Tibial artery (tissue), 4 donors: ENCODE measurements around the gene KCND2.
"Not testable (repeated sequence)": the region's sequence is repeated elsewhere in the genome, so short reads cannot be mapped to it uniquely, and the experiment has no call there.

Experiments used
- DNase-seq, 2 donors: peaks; one replicate each; pipeline ENCODE4 v3.0.0-alpha.2; 2019
- H3K27ac ChIP-seq, 2 donors: fragments of 200-600 bp; sonication (generic) in 1 of 2; 1 replicate in 1 of 2; 2 replicates in 1 of 2; pipeline ENCODE4 v1.5.1; 2018 to 2019; ENCODE audit warnings: mild to moderate bottlenecking in 1 of 2
- H3K27me3 ChIP-seq, 2 donors: fragments of 200-600 bp; sonication (generic) in 1 of 2; one replicate each; pipeline versions ENCODE4 v1.5.1 to v1.6.0; 2016 to 2019
- H3K36me3 ChIP-seq, 3 donors: fragments of 200-600 bp; sonication (generic) in 2 of 3; one replicate each; pipeline ENCODE4 v1.5.1; 2016 to 2019; ENCODE audit warnings: mild to moderate bottlenecking in 2 of 3
- H3K4me1 ChIP-seq, 4 donors: fragments of 200-600 bp; sonication (generic) in 2 of 4; 1 replicate in 3 of 4; 2 replicates in 1 of 4; pipeline ENCODE4 v1.5.1; 2016 to 2019
- H3K4me3 ChIP-seq, 2 donors: fragments of 200-600 bp; sonication (generic) in 1 of 2; 1 replicate in 1 of 2; 2 replicates in 1 of 2; pipeline ENCODE4 v1.5.1; 2018 to 2019; ENCODE audit warnings: mild to moderate bottlenecking in 2 of 2
- H3K9me3 ChIP-seq, 3 donors: fragments of 200-600 bp; sonication (generic) in 1 of 3; one replicate each; pipeline ENCODE4 v1.5.1; 2016 to 2019
- CTCF ChIP-seq, 2 experiments: fragments of 200-600 bp in 1 of 2; fragments of 450-650 bp in 1 of 2; IDR thresholded peaks; one replicate each; pipeline ENCODE4 v1.5.1; 2017 to 2019; ENCODE audit warnings: antibody characterized with exemption in 2 of 2, mild to moderate bottlenecking in 1 of 2, moderate library complexity in 1 of 2
- intact Hi-C: fragments of 100-400 bp; cut with DNase I; formaldehyde crosslinking; loops from one replicate; pipeline ENCODE4 v1.15.0; 2023; ENCODE audit warnings: low total_unique reads

Gene KCND2

GRCh38 chr7:120554960-120555571, 282.1 kb downstream of the KCND2 start:
- H3K9me3 ChIP-seq = no peaks in the 10 kb centered on the region
- H3K27me3 ChIP-seq = no peaks in the 10 kb centered on the region
- no peaks in the 10 kb centered on the region for H3K4me1 ChIP-seq
- DNase-seq = no peak
- no peaks in the 10 kb centered on the region for H3K36me3 ChIP-seq
- H3K27ac ChIP-seq = no peak overlapping the region
- intact Hi-C loops = no loop called here
- peak; percentile 23 to 42 for TF ChIP-seq CTCF (IDR thresholded peaks at IDR 0.05)
- no peak overlapping the region for H3K4me3 ChIP-seq

- H3K27ac ChIP-seq = no peak overlapping the region
- no peaks in the 10 kb centered on the region for H3K9me3 ChIP-seq
- no peak for DNase-seq
- H3K4me1 ChIP-seq = no peaks in the 10 kb centered on the region
- no peak for TF ChIP-seq CTCF (IDR thresholded peaks at IDR 0.05)
- no peak overlapping the region for H3K4me3 ChIP-seq
- intact Hi-C loops = no loop called here
- no peaks in the 10 kb centered on the region for H3K36me3 ChIP-seq
- no peaks in the 10 kb centered on the region for H3K27me3 ChIP-seq
Observed at GRCh38 chr7:120564145-120564544, 291.2 kb downstream of the KCND2 start.

- H3K4me3 ChIP-seq = no peak overlapping the region
- intact Hi-C loops = no loop called here
- no peaks in the 10 kb centered on the region for H3K36me3 ChIP-seq
- DNase-seq = no peak
- no peaks in the 10 kb centered on the region for H3K4me1 ChIP-seq
- TF ChIP-seq CTCF (IDR thresholded peaks at IDR 0.05) = no peak
- H3K27me3 ChIP-seq = no peaks in the 10 kb centered on the region
- H3K9me3 ChIP-seq = no peaks in the 10 kb centered on the region
- H3K27ac ChIP-seq = no peak overlapping the region
Observed at GRCh38 chr7:120567204-120567603, 294.2 kb downstream of the KCND2 start.

GRCh38 chr7:120578657-120579056, 305.7 kb downstream of the KCND2 start:
- DNase-seq, H3K36me3 ChIP-seq, H3K27me3 ChIP-seq, H3K4me3 ChIP-seq, H3K27ac ChIP-seq, H3K9me3 ChIP-seq, H3K4me1 ChIP-seq, intact Hi-C loops: not testable (repeated sequence)

- no peak for DNase-seq
- Histone ChIP-seq H3K9me3 (no peaks in the 10 kb centered on the region), H3K4me3 (no peak overlapping the region), H3K27me3 (no peaks in the 10 kb centered on the region), H3K27ac (no peak overlapping the region), H3K36me3 (no peaks in the 10 kb centered on the region), H3K4me1 (no peaks in the 10 kb centered on the region)
- intact Hi-C loops = no loop called here
- no peak for TF ChIP-seq CTCF (IDR thresholded peaks at IDR 0.05)
Observed at GRCh38 chr7:120582916-120583315, 309.9 kb downstream of the KCND2 start.

GRCh38 chr7:120583899-120584586, 311.1 kb downstream of the KCND2 start:
- no peaks in the 10 kb centered on the region for H3K9me3 ChIP-seq
- H3K36me3 ChIP-seq = no peaks in the 10 kb centered on the region
- no peak overlapping the region for H3K27ac ChIP-seq
- intact Hi-C loops = no loop called here
- no peaks in the 10 kb centered on the region for H3K27me3 ChIP-seq
- TF ChIP-seq CTCF (IDR thresholded peaks at IDR 0.05) = no peak
- no peak overlapping the region for H3K4me3 ChIP-seq
- no peaks in the 10 kb centered on the region for H3K4me1 ChIP-seq
- no peak for DNase-seq
